Colon (tissue), 2 donors: ENCODE measurements around the gene WNT1.

Source experiments
- FAIRE-seq: peaks from 2 replicates; lab custom pipeline; 2012; peaks lifted over from hg19 to GRCh38; lab: Jason Lieb, UNC
- donor health status: control.
- donor health status: control.

WNT1 gene

GRCh38 chr12:48980953-48981756, 3.0 kb downstream of the WNT1 start:
- FAIRE-seq, result no peak

- FAIRE-seq, result no peak
Observed at GRCh38 chr12:48981757-48982157, 3.6 kb downstream of the WNT1 start.

- FAIRE-seq, result no peak
Observed at GRCh38 chr12:48982397-48983080, 4.4 kb downstream of the WNT1 start.

- FAIRE-seq, result no peak
Observed at GRCh38 chr12:48985475-48985897, 7.4 kb downstream of the WNT1 start.

GRCh38 chr12:48985901-48986300, 7.8 kb downstream of the WNT1 start:
- FAIRE-seq, result no peak

- no peak for FAIRE-seq
Observed at GRCh38 chr12:48986720-48987291, 8.7 kb downstream of the WNT1 start.

GRCh38 chr12:48988030-48988649, 10.0 kb downstream of the WNT1 start:
- no peak for FAIRE-seq

- FAIRE-seq, result no peak
Observed at GRCh38 chr12:48990552-48990951, 12.4 kb downstream of the WNT1 start.

- no peak for FAIRE-seq
Observed at GRCh38 chr12:48991247-48992050, 13.3 kb downstream of the WNT1 start.

- no peak for FAIRE-seq
Observed at GRCh38 chr12:48993787-48994186, 15.7 kb downstream of the WNT1 start.

GRCh38 chr12:48994224-48995085, 16.3 kb downstream of the WNT1 start:
- no peak for FAIRE-seq

GRCh38 chr12:48995086-48995879, 17.2 kb downstream of the WNT1 start:
- FAIRE-seq, result no peak

- FAIRE-seq, result no peak
Observed at GRCh38 chr12:48996794-48997718, 18.9 kb downstream of the WNT1 start.

GRCh38 chr12:48997719-48998496, 19.8 kb downstream of the WNT1 start:
- FAIRE-seq, result no peak

GRCh38 chr12:48998497-48999353, 20.6 kb downstream of the WNT1 start:
- FAIRE-seq, result no peak

GRCh38 chr12:48999371-49000131, 21.4 kb downstream of the WNT1 start, which contains the start of gene DDN:
Gene DDN (minus strand): TSS chr12:48999375. CDS start chr12:48999287, 88 bp downstream.
- FAIRE-seq, result no peak
